Vagina (tissue), 2 donors: Measurements from ENCODE around the gene GPN1. TPM values are rescaled to one million over a fixed set of nuclear protein-coding genes. Genes with fewer than 3 reads are reported as not detected.

Experiments
- DNase-seq, 2 donors: peaks; one replicate each; pipeline ENCODE4 v3.0.0-alpha.2; 2017; ENCODE audit errors: extremely low spot score in 2 of 2
- H3K27ac ChIP-seq: fragments of 200-600 bp; sonication (generic); one replicate; pipeline ENCODE4 v1.5.1; 2019
- H3K27me3 ChIP-seq: fragments of 200-600 bp; sonication (generic); one replicate; pipeline ENCODE4 v1.5.1; 2019
- H3K36me3 ChIP-seq, 2 donors: fragments of 200-600 bp; sonication (generic); one replicate each; pipeline ENCODE4 v1.5.1; 2017 to 2019
- H3K4me1 ChIP-seq: fragments of 200-600 bp; sonication (generic); one replicate; pipeline ENCODE4 v1.5.1; 2019
- H3K4me3 ChIP-seq, 2 donors: fragments of 200-600 bp; sonication (generic); 1 replicate in 1 of 2; 2 replicates in 1 of 2; pipeline ENCODE4 v1.5.1; 2016 to 2019
- H3K9me3 ChIP-seq: fragments of 200-600 bp; sonication (generic); one replicate; pipeline ENCODE4 v1.5.1; 2019
- POLR2A ChIP-seq, 2 donors: fragments of 450-650 bp; IDR thresholded peaks; one replicate each; pipeline ENCODE4 v1.6.1; 2017; ENCODE audit warnings: antibody characterized with exemption in 2 of 2, mild to moderate bottlenecking in 2 of 2, moderate library complexity in 2 of 2
- POLR2AphosphoS5 ChIP-seq, 2 donors: sonication (generic); formaldehyde crosslinking; IDR thresholded peaks; one replicate each; pipeline ENCODE4 v1.9.0; 2017; ENCODE audit warnings: antibody characterized with exemption in 2 of 2, mild to moderate bottlenecking in 2 of 2, low read depth in 1 of 2; ENCODE audit not compliant: insufficient read depth in 1 of 2
- intact Hi-C: fragments of 100-400 bp; cut with DNase I; formaldehyde crosslinking; loops from one replicate; pipeline ENCODE4 v1.15.1; 2023
- total RNA-seq: library from RNA; depleted of rRNA; stranded (reverse); fragments of >200 nt; gene quantifications from one replicate; pipeline ENCODE4 v1.2.3, GENCODE V29; 2016
- TF ChIP-seq, protein P1 (sequence below), 3 experiments: fragments of 450-650 bp in 2 of 3; fragments of 200-600 bp in 1 of 3; sonication (generic) in 1 of 3; IDR thresholded peaks; one replicate each; pipeline ENCODE4 v1.5.1; 2017 to 2019; ENCODE audit warnings: antibody characterized with exemption in 3 of 3, mild to moderate bottlenecking in 2 of 3, moderate library complexity in 2 of 3

The GPN1 gene
- 30.0 TPM for total RNA-seq

DNA sequence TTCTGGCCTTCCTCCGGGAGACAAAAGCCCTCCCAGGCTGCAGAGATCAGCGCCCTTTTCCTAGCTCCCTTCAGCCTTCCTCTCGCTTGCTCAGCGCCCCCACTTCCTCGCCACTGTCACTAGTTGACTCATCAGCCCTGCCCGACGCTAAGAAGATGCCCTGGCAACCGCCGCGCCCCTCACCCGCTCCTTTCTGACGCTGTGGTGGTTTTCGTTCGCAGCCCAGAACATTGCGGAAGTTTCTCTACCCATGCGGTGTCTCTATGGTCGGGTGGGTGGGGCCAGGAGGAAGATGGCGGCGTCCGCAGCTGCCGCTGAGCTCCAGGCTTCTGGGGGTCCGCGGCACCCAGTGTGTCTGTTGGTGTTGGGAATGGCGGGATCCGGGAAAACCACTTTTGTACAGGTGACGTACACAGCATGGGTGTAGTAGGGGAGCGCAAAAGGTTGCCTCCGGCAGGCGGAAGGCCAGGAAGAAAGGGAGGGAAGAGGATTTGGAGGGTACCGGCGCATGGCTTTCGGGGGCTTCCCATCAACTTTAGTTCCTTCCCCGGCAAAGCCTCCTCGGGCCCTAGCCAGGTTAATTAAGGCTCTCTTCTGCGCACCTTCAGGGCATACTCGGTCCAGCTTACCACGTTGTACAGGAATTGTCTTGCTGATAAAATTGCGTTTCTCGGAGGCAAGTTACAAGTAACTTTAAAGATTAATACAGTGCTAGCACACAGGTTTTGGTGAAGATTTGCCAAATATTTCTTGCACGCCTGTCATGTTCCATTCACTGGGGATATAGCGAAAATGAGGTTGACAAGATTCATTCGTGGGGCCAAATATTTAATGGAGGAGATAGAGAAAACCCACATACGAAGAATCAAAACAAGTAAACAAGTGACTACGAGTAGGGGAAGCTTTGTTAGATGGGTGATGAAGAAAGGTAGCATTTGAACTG is at the start of gene GPN1, which contains the start of gene CCDC121:
Gene GPN1, plus strand, starts transcription at position 284 of the 943 bp plus-strand sequence. Its CDS starts 9 bp downstream, at position 293.
Gene CCDC121, minus strand, starts transcription at position 246 of the 943 bp plus-strand sequence. CDS start 1,213 bp downstream, outside the sequence.
- peaks cover 0 to 18% of the 10 kb centered on the region in 2 donors for H3K36me3 ChIP-seq
- no peaks in the 10 kb centered on the region for H3K9me3 ChIP-seq
- no peaks in the 10 kb centered on the region for H3K27me3 ChIP-seq
- peak within 1 kb of the TSS; percentile 74 to 84 for H3K4me3 ChIP-seq
- H3K4me1 ChIP-seq, result peaks cover 26% of the 10 kb centered on the region
- DNase-seq, result peak in 1 of 2 donors; percentile 92
- TF ChIP-seq POLR2AphosphoS5 (IDR thresholded peaks at IDR 0.05; ENCODE audit: insufficient read depth in 1 of 2, low read depth in 1 of 2) (peak; percentile 82 to 84), POLR2A (IDR thresholded peaks at IDR 0.05) (peak in 1 of 2 donors; percentile 39)
- TF ChIP-seq, protein P1, sequence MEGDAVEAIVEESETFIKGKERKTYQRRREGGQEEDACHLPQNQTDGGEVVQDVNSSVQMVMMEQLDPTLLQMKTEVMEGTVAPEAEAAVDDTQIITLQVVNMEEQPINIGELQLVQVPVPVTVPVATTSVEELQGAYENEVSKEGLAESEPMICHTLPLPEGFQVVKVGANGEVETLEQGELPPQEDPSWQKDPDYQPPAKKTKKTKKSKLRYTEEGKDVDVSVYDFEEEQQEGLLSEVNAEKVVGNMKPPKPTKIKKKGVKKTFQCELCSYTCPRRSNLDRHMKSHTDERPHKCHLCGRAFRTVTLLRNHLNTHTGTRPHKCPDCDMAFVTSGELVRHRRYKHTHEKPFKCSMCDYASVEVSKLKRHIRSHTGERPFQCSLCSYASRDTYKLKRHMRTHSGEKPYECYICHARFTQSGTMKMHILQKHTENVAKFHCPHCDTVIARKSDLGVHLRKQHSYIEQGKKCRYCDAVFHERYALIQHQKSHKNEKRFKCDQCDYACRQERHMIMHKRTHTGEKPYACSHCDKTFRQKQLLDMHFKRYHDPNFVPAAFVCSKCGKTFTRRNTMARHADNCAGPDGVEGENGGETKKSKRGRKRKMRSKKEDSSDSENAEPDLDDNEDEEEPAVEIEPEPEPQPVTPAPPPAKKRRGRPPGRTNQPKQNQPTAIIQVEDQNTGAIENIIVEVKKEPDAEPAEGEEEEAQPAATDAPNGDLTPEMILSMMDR (IDR thresholded peaks at IDR 0.05), result no peak
- intact Hi-C loops, result loop anchor here (5.0 kb wide), 1 partner anchor 137 kb away; no protein-coding TSS in a partner anchor
- H3K27ac ChIP-seq, result peak within 1 kb of the TSS; percentile 89

DNA sequence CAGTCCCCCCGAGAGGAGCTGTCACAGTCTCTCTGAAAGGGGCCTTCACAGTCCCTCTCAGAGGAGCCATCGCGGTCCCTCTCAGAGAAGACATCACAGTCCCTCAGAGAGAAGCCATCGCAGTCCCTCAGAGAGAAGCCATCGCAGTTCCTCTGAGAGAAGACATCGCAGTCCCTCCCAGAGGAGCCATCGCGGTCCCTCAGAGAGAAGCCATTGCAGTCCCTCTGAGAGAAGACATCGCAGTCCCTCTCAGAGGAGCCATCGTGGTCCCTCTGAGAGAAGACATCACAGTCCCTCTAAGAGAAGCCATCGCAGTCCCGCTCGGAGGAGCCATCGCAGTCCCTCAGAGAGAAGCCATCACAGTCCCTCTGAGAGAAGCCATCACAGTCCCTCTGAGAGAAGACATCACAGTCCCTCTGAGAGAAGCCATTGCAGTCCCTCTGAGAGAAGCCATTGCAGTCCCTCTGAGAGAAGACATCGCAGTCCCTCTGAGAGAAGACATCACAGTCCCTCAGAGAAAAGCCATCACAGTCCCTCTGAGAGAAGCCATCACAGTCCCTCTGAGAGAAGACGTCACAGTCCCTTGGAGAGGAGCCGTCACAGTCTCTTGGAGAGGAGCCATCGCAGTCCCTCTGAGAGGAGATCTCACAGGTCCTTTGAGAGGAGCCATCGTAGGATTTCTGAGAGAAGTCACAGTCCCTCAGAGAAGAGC is 47.3 kb upstream of the GPN1 start:
- Histone ChIP-seq H3K27me3 (no peaks in the 10 kb centered on the region), H3K36me3 (no peaks in the 10 kb centered on the region), H3K9me3 (no peaks in the 10 kb centered on the region), H3K27ac (no peak overlapping the region), H3K4me3 (no peak overlapping the region), H3K4me1 (peaks cover 26% of the 10 kb centered on the region)
- TF ChIP-seq, protein P1 (IDR thresholded peaks at IDR 0.05), result no peak
- no peak for TF ChIP-seq POLR2A (IDR thresholded peaks at IDR 0.05)
- TF ChIP-seq POLR2AphosphoS5 (IDR thresholded peaks at IDR 0.05; ENCODE audit: insufficient read depth in 1 of 2, low read depth in 1 of 2), result no peak
- peak in 1 of 2 donors; percentile 78 for DNase-seq
- intact Hi-C loops, result no loop called here

DNA sequence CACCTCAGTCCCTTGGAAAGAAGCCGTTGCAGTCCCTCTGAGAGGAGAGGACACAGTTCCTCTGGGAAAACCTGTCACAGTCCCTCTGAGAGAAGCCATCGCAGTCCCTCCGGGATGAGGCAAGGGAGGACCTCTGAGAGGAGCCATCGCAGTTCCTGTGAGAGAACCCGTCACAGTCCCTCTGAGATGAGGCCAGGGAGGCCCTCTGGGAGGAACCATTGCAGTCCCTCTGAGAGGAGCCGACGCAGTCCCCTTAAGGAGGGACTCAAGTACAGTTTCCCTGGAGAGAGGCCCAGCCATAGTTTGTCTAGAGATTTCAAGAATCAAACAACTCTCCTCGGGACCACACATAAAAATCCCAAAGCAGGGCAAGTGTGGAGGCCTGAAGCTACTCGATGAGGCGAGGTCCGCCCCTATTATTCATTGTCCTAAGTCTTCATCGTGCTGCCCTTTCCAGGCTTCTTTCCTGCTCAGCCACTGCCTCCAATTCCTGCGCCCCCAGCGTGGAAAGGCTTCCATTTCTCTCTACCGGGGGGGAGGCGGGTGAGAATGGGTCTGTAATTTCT is 46.6 kb upstream of the GPN1 start:
- Histone ChIP-seq H3K4me1 (peaks cover 26% of the 10 kb centered on the region), H3K9me3 (no peaks in the 10 kb centered on the region), H3K27me3 (no peaks in the 10 kb centered on the region), H3K4me3 (peak overlapping the region; percentile 52 to 69), H3K27ac (peak overlapping the region; percentile 62), H3K36me3 (no peaks in the 10 kb centered on the region)
- intact Hi-C loops, result no loop called here
- TF ChIP-seq, protein P1 (IDR thresholded peaks at IDR 0.05), result no peak
- TF ChIP-seq POLR2AphosphoS5 (IDR thresholded peaks at IDR 0.05; ENCODE audit: insufficient read depth in 1 of 2, low read depth in 1 of 2) (no peak), POLR2A (IDR thresholded peaks at IDR 0.05) (no peak)
- peak in 1 of 2 donors; percentile 84 for DNase-seq

DNA sequence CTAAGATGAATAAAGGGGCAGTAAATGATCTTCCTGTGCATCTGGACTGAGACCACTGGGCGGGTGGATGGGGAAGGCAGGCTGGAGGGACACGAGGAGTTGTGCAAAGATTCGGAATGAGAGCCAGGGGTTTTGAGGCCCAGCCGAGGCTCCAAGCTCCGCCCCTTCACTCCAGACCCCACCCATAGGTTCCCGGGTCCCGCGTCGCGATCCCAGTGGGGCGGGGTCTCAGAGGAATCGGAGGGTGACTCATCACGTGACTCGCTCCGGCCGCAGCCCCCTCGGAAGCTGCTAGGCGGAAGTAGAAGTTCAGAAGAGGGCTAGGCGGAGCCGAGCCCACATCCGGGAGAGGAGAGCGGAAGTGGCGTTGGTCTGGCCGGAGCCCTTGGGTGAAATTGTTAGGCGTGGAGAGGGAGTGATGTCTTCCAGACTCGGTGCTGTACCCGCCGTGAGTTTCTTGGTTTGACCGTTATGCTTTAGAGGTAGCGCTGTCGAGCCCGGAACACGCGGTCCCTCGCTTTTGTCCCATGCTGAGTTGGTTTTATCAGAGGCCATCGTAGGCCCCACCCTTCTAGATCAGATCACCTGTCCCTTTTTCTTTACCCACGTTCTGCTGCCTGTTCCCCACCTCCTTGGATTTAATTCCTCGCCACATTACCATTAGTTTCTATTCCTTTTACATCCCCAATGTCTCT is 46.0 kb upstream of the GPN1 start, which contains the start of gene ZNF512:
Gene ZNF512, plus strand, starts transcription at position 348 of the 695 bp plus-strand sequence. Its CDS starts 71 bp downstream, at position 419.
- no peaks in the 10 kb centered on the region for H3K9me3 ChIP-seq
- H3K27ac ChIP-seq, result peak within 1 kb of the TSS; percentile 62
- intact Hi-C loops, result no loop called here
- TF ChIP-seq, protein P1 (IDR thresholded peaks at IDR 0.05), result no peak
- TF ChIP-seq POLR2AphosphoS5 (IDR thresholded peaks at IDR 0.05; ENCODE audit: insufficient read depth in 1 of 2, low read depth in 1 of 2) (peak; percentile 89 to 92), POLR2A (IDR thresholded peaks at IDR 0.05) (peak in 1 of 2 donors; percentile 25)
- H3K4me3 ChIP-seq, result peak within 1 kb of the TSS; percentile 52 to 69
- peak in 1 of 2 donors; percentile 96 for DNase-seq
- H3K36me3 ChIP-seq, result no peaks in the 10 kb centered on the region
- peaks cover 26% of the 10 kb centered on the region for H3K4me1 ChIP-seq
- H3K27me3 ChIP-seq, result no peaks in the 10 kb centered on the region
